SJCRH30 (cell line): ENCODE measurements around the gene CNTNAP2. TPM values are rescaled to one million over a fixed set of nuclear protein-coding genes. Genes with fewer than 3 reads are reported as not detected.

ENCODE experiments used
- DNase-seq, 2 experiments: peaks; one replicate each; pipeline ENCODE4 v3.0.0-alpha.2; 2015 to 2020
- H3K27ac ChIP-seq: fragments of 250-450 bp; sonication (Bioruptor Pico); 2 replicates; pipeline ENCODE4 v1.5.1; 2020; ENCODE audit warnings: mild to moderate bottlenecking, moderate library complexity
- H3K27me3 ChIP-seq: fragments of 250-450 bp; sonication (Bioruptor Pico); 2 replicates; pipeline ENCODE4 v1.5.1; 2020; ENCODE audit warnings: mild to moderate bottlenecking, moderate library complexity
- H3K36me3 ChIP-seq: fragments of 250-450 bp; sonication (Bioruptor Pico); 2 replicates; pipeline ENCODE4 v1.5.1; 2020; ENCODE audit warnings: mild to moderate bottlenecking, moderate library complexity
- H3K4me1 ChIP-seq: fragments of 250-450 bp; sonication (Bioruptor Pico); 2 replicates; pipeline ENCODE4 v1.5.1; 2020; ENCODE audit warnings: mild to moderate bottlenecking, moderate library complexity
- H3K4me3 ChIP-seq: fragments of 250-450 bp; sonication (Bioruptor Pico); 2 replicates; pipeline ENCODE4 v1.5.1; 2020; ENCODE audit warnings: mild to moderate bottlenecking, moderate library complexity
- H3K9me3 ChIP-seq: fragments of 250-450 bp; sonication (Bioruptor Pico); replicated peaks from 2 replicates; pipeline ENCODE4 v1.5.1; 2020; ENCODE audit warnings: mild to moderate bottlenecking, moderate library complexity
- total RNA-seq: library from RNA; depleted of rRNA; stranded (reverse); fragments of >200 nt; shearing (Covaris generic); gene quantifications from 2 replicates; pipeline ENCODE4 v1.2.3, GENCODE V29; 2014

CNTNAP2 gene
- total RNA-seq, 1 experiment from 2014 or later = not detected

GRCh38 chr7:148380596-148381419 is 2264.2 kb downstream of the CNTNAP2 start:
- DNase-seq = no peak
- H3K4me1 ChIP-seq = no peaks in the 10 kb centered on the region
- H3K27ac ChIP-seq = no peak overlapping the region
- no peak overlapping the region for H3K4me3 ChIP-seq
- H3K27me3 ChIP-seq = no peaks in the 10 kb centered on the region; the same call in 1 of the 2 replicates
- H3K36me3 ChIP-seq = no peaks in the 10 kb centered on the region
- H3K9me3 ChIP-seq = no peaks in the 10 kb centered on the region

- Histone ChIP-seq H3K27ac (no peak overlapping the region), H3K4me3 (no peak overlapping the region), H3K9me3 (no peaks in the 10 kb centered on the region), H3K36me3 (no peaks in the 10 kb centered on the region), H3K4me1 (no peaks in the 10 kb centered on the region), H3K27me3 (no peaks in the 10 kb centered on the region; the same call in 1 of the 2 replicates)
- DNase-seq = no peak
Measured at GRCh38 chr7:148382596-148382995, 2266.0 kb downstream of the CNTNAP2 start.

GRCh38 chr7:148383651-148384050 is 2267.1 kb downstream of the CNTNAP2 start:
- DNase-seq = no peak
- Histone ChIP-seq H3K36me3 (no peaks in the 10 kb centered on the region), H3K9me3 (no peaks in the 10 kb centered on the region), H3K27me3 (no peaks in the 10 kb centered on the region; the same call in 1 of the 2 replicates), H3K4me1 (no peaks in the 10 kb centered on the region), H3K4me3 (no peak overlapping the region), H3K27ac (no peak overlapping the region)

GRCh38 chr7:148385009-148385682 is 2268.5 kb downstream of the CNTNAP2 start:
- DNase-seq = no peak
- Histone ChIP-seq H3K27me3 (no peaks in the 10 kb centered on the region; the same call in 1 of the 2 replicates), H3K27ac (no peak overlapping the region), H3K36me3 (no peaks in the 10 kb centered on the region), H3K4me3 (no peak overlapping the region), H3K9me3 (no peaks in the 10 kb centered on the region), H3K4me1 (no peaks in the 10 kb centered on the region)

GRCh38 chr7:148390381-148390780 is 2273.8 kb downstream of the CNTNAP2 start:
- DNase-seq = no peak
- Histone ChIP-seq H3K4me1 (no peaks in the 10 kb centered on the region), H3K27ac (no peak overlapping the region), H3K27me3 (peaks cover 8% of the 10 kb centered on the region; the same call in 1 of the 2 replicates), H3K9me3 (no peaks in the 10 kb centered on the region; the same call in 1 of the 2 replicates), H3K36me3 (no peaks in the 10 kb centered on the region), H3K4me3 (no peak overlapping the region)

GRCh38 chr7:148391591-148391990 is 2275.0 kb downstream of the CNTNAP2 start:
- H3K27ac ChIP-seq = no peak overlapping the region
- DNase-seq = no peak
- no peaks in the 10 kb centered on the region; the same call in 1 of the 2 replicates for H3K9me3 ChIP-seq
- no peak overlapping the region for H3K4me3 ChIP-seq
- H3K27me3 ChIP-seq = peaks cover 11% of the 10 kb centered on the region
- H3K4me1 ChIP-seq = no peaks in the 10 kb centered on the region
- no peaks in the 10 kb centered on the region for H3K36me3 ChIP-seq

GRCh38 chr7:148394582-148394981 is 2278.0 kb downstream of the CNTNAP2 start:
- H3K36me3 ChIP-seq = no peaks in the 10 kb centered on the region
- H3K27ac ChIP-seq = no peak overlapping the region
- H3K9me3 ChIP-seq = no peaks in the 10 kb centered on the region; the same call in 1 of the 2 replicates
- H3K4me3 ChIP-seq = no peak overlapping the region
- no peaks in the 10 kb centered on the region for H3K4me1 ChIP-seq
- peaks cover 16% of the 10 kb centered on the region for H3K27me3 ChIP-seq
- no peak for DNase-seq

GRCh38 chr7:148395352-148395811 is 2278.8 kb downstream of the CNTNAP2 start:
- no peaks in the 10 kb centered on the region; the same call in 1 of the 2 replicates for H3K9me3 ChIP-seq
- DNase-seq = no peak

GRCh38 chr7:148395990-148396716 is 2279.6 kb downstream of the CNTNAP2 start:
- Histone ChIP-seq H3K4me1 (no peaks in the 10 kb centered on the region), H3K36me3 (no peaks in the 10 kb centered on the region), H3K27ac (no peak overlapping the region), H3K27me3 (peaks cover 19% of the 10 kb centered on the region), H3K4me3 (no peak overlapping the region), H3K9me3 (no peaks in the 10 kb centered on the region)
- peak; percentile 4 to 17 for DNase-seq

More at GRCh38 chr7:148395352-148395811, 2278.8 kb downstream of the CNTNAP2 start:
- H3K27me3 ChIP-seq = peaks cover 16% of the 10 kb centered on the region
- no peaks in the 10 kb centered on the region for H3K4me1 ChIP-seq
- no peak overlapping the region for H3K27ac ChIP-seq
- no peaks in the 10 kb centered on the region for H3K36me3 ChIP-seq
- no peak overlapping the region for H3K4me3 ChIP-seq

- DNase-seq = no peak
- peaks cover 24% of the 10 kb centered on the region for H3K27me3 ChIP-seq
- no peaks in the 10 kb centered on the region for H3K9me3 ChIP-seq
- no peaks in the 10 kb centered on the region for H3K4me1 ChIP-seq
- H3K36me3 ChIP-seq = no peaks in the 10 kb centered on the region
- no peak overlapping the region for H3K27ac ChIP-seq
- H3K4me3 ChIP-seq = no peak overlapping the region
Measured at GRCh38 chr7:148397056-148397455, 2280.5 kb downstream of the CNTNAP2 start.

- Histone ChIP-seq H3K36me3 (no peaks in the 10 kb centered on the region), H3K9me3 (no peaks in the 10 kb centered on the region), H3K27me3 (peaks cover 29% of the 10 kb centered on the region), H3K4me1 (no peaks in the 10 kb centered on the region), H3K27ac (no peak overlapping the region), H3K4me3 (no peak overlapping the region)
- DNase-seq = no peak
Measured at GRCh38 chr7:148397551-148397950, 2280.9 kb downstream of the CNTNAP2 start.

- Histone ChIP-seq H3K36me3 (no peaks in the 10 kb centered on the region), H3K27ac (no peak overlapping the region), H3K4me1 (no peaks in the 10 kb centered on the region), H3K9me3 (no peaks in the 10 kb centered on the region), H3K27me3 (peaks cover 31% of the 10 kb centered on the region), H3K4me3 (no peak overlapping the region)
- no peak for DNase-seq
Measured at GRCh38 chr7:148397985-148398384, 2281.4 kb downstream of the CNTNAP2 start.

GRCh38 chr7:148398844-148399365 is 2282.3 kb downstream of the CNTNAP2 start:
- no peaks in the 10 kb centered on the region for H3K9me3 ChIP-seq
- no peak overlapping the region for H3K27ac ChIP-seq
- no peaks in the 10 kb centered on the region for H3K4me1 ChIP-seq
- DNase-seq = no peak
- peaks cover 38% of the 10 kb centered on the region for H3K27me3 ChIP-seq
- no peaks in the 10 kb centered on the region for H3K36me3 ChIP-seq
- no peak overlapping the region for H3K4me3 ChIP-seq

GRCh38 chr7:148400101-148400500 is 2283.5 kb downstream of the CNTNAP2 start:
- Histone ChIP-seq H3K27ac (no peak overlapping the region), H3K9me3 (no peaks in the 10 kb centered on the region), H3K36me3 (no peaks in the 10 kb centered on the region), H3K4me1 (no peaks in the 10 kb centered on the region), H3K27me3 (peaks cover 35% of the 10 kb centered on the region), H3K4me3 (no peak overlapping the region)
- no peak for DNase-seq
